Tibial artery (tissue), 4 donors: Measurements from ENCODE around the gene ARAP3.
"Not testable (repeated sequence)": the region's sequence is repeated elsewhere in the genome, so short reads cannot be mapped to it uniquely, and the experiment has no call there.

Experiments used
- DNase-seq, 2 donors: peaks; one replicate each; pipeline ENCODE4 v3.0.0-alpha.2; 2019
- H3K27ac ChIP-seq, 2 donors: fragments of 200-600 bp; sonication (generic) in 1 of 2; 1 replicate in 1 of 2; 2 replicates in 1 of 2; pipeline ENCODE4 v1.5.1; 2018 to 2019; ENCODE audit warnings: mild to moderate bottlenecking in 1 of 2
- H3K27me3 ChIP-seq, 2 donors: fragments of 200-600 bp; sonication (generic) in 1 of 2; one replicate each; pipeline versions ENCODE4 v1.5.1 to v1.6.0; 2016 to 2019
- H3K36me3 ChIP-seq, 3 donors: fragments of 200-600 bp; sonication (generic) in 2 of 3; one replicate each; pipeline ENCODE4 v1.5.1; 2016 to 2019; ENCODE audit warnings: mild to moderate bottlenecking in 2 of 3
- H3K4me1 ChIP-seq, 4 donors: fragments of 200-600 bp; sonication (generic) in 2 of 4; 1 replicate in 3 of 4; 2 replicates in 1 of 4; pipeline ENCODE4 v1.5.1; 2016 to 2019
- H3K4me3 ChIP-seq, 2 donors: fragments of 200-600 bp; sonication (generic) in 1 of 2; 1 replicate in 1 of 2; 2 replicates in 1 of 2; pipeline ENCODE4 v1.5.1; 2018 to 2019; ENCODE audit warnings: mild to moderate bottlenecking in 2 of 2
- H3K9me3 ChIP-seq, 3 donors: fragments of 200-600 bp; sonication (generic) in 1 of 3; one replicate each; pipeline ENCODE4 v1.5.1; 2016 to 2019
- intact Hi-C: fragments of 100-400 bp; cut with DNase I; formaldehyde crosslinking; loops from one replicate; pipeline ENCODE4 v1.15.0; 2023; ENCODE audit warnings: low total_unique reads
- TF ChIP-seq, protein P1 (sequence below), 2 experiments: fragments of 200-600 bp in 1 of 2; fragments of 450-650 bp in 1 of 2; IDR thresholded peaks; one replicate each; pipeline ENCODE4 v1.5.1; 2017 to 2019; ENCODE audit warnings: antibody characterized with exemption in 2 of 2, mild to moderate bottlenecking in 1 of 2, moderate library complexity in 1 of 2

The ARAP3 gene, protein sequence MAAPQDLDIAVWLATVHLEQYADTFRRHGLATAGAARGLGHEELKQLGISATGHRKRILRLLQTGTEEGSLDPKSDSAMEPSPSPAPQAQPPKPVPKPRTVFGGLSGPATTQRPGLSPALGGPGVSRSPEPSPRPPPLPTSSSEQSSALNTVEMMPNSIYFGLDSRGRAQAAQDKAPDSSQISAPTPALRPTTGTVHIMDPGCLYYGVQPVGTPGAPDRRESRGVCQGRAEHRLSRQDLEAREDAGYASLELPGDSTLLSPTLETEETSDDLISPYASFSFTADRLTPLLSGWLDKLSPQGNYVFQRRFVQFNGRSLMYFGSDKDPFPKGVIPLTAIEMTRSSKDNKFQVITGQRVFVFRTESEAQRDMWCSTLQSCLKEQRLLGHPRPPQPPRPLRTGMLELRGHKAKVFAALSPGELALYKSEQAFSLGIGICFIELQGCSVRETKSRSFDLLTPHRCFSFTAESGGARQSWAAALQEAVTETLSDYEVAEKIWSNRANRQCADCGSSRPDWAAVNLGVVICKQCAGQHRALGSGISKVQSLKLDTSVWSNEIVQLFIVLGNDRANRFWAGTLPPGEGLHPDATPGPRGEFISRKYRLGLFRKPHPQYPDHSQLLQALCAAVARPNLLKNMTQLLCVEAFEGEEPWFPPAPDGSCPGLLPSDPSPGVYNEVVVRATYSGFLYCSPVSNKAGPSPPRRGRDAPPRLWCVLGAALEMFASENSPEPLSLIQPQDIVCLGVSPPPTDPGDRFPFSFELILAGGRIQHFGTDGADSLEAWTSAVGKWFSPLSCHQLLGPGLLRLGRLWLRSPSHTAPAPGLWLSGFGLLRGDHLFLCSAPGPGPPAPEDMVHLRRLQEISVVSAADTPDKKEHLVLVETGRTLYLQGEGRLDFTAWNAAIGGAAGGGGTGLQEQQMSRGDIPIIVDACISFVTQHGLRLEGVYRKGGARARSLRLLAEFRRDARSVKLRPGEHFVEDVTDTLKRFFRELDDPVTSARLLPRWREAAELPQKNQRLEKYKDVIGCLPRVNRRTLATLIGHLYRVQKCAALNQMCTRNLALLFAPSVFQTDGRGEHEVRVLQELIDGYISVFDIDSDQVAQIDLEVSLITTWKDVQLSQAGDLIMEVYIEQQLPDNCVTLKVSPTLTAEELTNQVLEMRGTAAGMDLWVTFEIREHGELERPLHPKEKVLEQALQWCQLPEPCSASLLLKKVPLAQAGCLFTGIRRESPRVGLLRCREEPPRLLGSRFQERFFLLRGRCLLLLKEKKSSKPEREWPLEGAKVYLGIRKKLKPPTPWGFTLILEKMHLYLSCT (N-terminal part only)

GRCh38 chr5:141681695-141682641, at the start of gene ARAP3:
TSS of gene ARAP3 (minus strand) at chr5:141682230. CDS start at chr5:141680486, 1,744 bp downstream.
- intact Hi-C loops = no loop called here
- TF ChIP-seq, protein P1, sequence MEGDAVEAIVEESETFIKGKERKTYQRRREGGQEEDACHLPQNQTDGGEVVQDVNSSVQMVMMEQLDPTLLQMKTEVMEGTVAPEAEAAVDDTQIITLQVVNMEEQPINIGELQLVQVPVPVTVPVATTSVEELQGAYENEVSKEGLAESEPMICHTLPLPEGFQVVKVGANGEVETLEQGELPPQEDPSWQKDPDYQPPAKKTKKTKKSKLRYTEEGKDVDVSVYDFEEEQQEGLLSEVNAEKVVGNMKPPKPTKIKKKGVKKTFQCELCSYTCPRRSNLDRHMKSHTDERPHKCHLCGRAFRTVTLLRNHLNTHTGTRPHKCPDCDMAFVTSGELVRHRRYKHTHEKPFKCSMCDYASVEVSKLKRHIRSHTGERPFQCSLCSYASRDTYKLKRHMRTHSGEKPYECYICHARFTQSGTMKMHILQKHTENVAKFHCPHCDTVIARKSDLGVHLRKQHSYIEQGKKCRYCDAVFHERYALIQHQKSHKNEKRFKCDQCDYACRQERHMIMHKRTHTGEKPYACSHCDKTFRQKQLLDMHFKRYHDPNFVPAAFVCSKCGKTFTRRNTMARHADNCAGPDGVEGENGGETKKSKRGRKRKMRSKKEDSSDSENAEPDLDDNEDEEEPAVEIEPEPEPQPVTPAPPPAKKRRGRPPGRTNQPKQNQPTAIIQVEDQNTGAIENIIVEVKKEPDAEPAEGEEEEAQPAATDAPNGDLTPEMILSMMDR (IDR thresholded peaks at IDR 0.05) = no peak
- H3K4me1 ChIP-seq = peaks cover 0 to 31% (median 21%) of the 10 kb centered on the region in 4 donors

GRCh38 chr5:141729387-141730006, 47.5 kb upstream of the ARAP3 start:
- H3K27me3 ChIP-seq = no peaks in the 10 kb centered on the region
- H3K9me3 ChIP-seq = no peaks in the 10 kb centered on the region
- H3K36me3 ChIP-seq = no peaks in the 10 kb centered on the region
- no peak overlapping the region for H3K27ac ChIP-seq
- H3K4me3 ChIP-seq = no peak overlapping the region
- TF ChIP-seq, protein P1 (IDR thresholded peaks at IDR 0.05) = no peak
- H3K4me1 ChIP-seq = no peaks in the 10 kb centered on the region
- no peak for DNase-seq
- intact Hi-C loops = no loop called here

More at GRCh38 chr5:141681695-141682641, at the start of gene ARAP3:
- Histone ChIP-seq H3K4me3 (peak within 1 kb of the TSS; percentile 53 to 72), H3K36me3 (no peaks in the 10 kb centered on the region), H3K27me3 (no peaks in the 10 kb centered on the region), H3K9me3 (no peaks in the 10 kb centered on the region), H3K27ac (peak within 1 kb of the TSS; percentile 78 to 90)
- DNase-seq = peak; percentile 79 to 93

DNA sequence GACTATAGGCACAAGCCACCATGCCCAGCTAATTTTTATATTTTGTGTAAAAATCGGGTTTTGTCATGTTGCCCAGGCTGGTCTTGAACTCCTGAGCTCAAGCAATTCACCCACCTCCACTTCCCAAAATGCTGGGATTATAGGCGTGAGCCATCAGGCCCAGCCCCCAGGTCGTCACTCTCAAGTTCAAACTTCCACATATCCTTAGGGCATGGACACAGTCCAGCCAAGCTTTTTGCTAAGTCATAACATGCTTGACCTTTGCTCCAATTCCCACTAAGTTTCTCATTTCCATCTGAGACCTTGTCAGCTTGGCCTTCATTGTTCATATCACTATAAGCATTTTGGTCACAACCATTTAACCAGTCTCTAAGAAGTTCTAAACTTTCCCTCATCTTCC, 43.9 kb upstream of the ARAP3 start:
- DNase-seq = no peak
- H3K27ac ChIP-seq = no peak overlapping the region
- no peaks in the 10 kb centered on the region for H3K9me3 ChIP-seq
- H3K27me3 ChIP-seq = no peaks in the 10 kb centered on the region
- intact Hi-C loops = no loop called here
- no peaks in the 10 kb centered on the region for H3K4me1 ChIP-seq
- no peaks in the 10 kb centered on the region for H3K36me3 ChIP-seq
- no peak overlapping the region for H3K4me3 ChIP-seq
- TF ChIP-seq, protein P1 (IDR thresholded peaks at IDR 0.05) = no peak

- H3K27me3 ChIP-seq, H3K27ac ChIP-seq, intact Hi-C loops, H3K4me1 ChIP-seq, H3K4me3 ChIP-seq, H3K9me3 ChIP-seq, H3K36me3 ChIP-seq, DNase-seq: not testable (repeated sequence)
These were observed 43.1 kb upstream of the ARAP3 start for GRCh38 chr5:141725174-141725573.

- Histone ChIP-seq H3K4me3 (no peak overlapping the region), H3K27me3 (peaks cover 0 to under 1% of the 10 kb centered on the region in 2 donors), H3K36me3 (no peaks in the 10 kb centered on the region), H3K9me3 (no peaks in the 10 kb centered on the region), H3K27ac (no peak overlapping the region), H3K4me1 (no peaks in the 10 kb centered on the region)
- intact Hi-C loops = no loop called here
- no peak for DNase-seq
- TF ChIP-seq, protein P1 (IDR thresholded peaks at IDR 0.05) = no peak
These were observed 40.2 kb upstream of the ARAP3 start for GRCh38 chr5:141722266-141722665.
